RWPE1 (cell line): ENCODE data around the gene MARCHF3.

Source experiments
- CTCF ChIA-PET: fragments of 350-600 bp; sonication (Branson Sonifier 250); formaldehyde crosslinking; extraction: SDS; loops from one replicate; lab custom pipeline; 2021; lab: Yijun Ruan, JAX
- POLR2A ChIA-PET: fragments of 400-600 bp; formaldehyde crosslinking; extraction: SDS; loops from one replicate; lab custom pipeline; 2020; ENCODE audit warnings: antibody characterized with exemption; ENCODE audit not compliant: low non-redundant PET; lab: Yijun Ruan, JAX
- DNase-seq: peaks from one replicate; pipeline ENCODE4 v3.0.0; 2012; ENCODE audit warnings: low spot score
- H3K27ac ChIP-seq: fragments of 450-650 bp; 2 replicates; pipeline ENCODE4 v1.5.1; 2017
- TF ChIP-seq, protein P1 (sequence below): fragments of 450-650 bp; conservative IDR thresholded peaks from 2 replicates; pipeline ENCODE4 v1.5.1; 2017; ENCODE audit warnings: low read depth, mild to moderate bottlenecking

MARCHF3 gene

DNA sequence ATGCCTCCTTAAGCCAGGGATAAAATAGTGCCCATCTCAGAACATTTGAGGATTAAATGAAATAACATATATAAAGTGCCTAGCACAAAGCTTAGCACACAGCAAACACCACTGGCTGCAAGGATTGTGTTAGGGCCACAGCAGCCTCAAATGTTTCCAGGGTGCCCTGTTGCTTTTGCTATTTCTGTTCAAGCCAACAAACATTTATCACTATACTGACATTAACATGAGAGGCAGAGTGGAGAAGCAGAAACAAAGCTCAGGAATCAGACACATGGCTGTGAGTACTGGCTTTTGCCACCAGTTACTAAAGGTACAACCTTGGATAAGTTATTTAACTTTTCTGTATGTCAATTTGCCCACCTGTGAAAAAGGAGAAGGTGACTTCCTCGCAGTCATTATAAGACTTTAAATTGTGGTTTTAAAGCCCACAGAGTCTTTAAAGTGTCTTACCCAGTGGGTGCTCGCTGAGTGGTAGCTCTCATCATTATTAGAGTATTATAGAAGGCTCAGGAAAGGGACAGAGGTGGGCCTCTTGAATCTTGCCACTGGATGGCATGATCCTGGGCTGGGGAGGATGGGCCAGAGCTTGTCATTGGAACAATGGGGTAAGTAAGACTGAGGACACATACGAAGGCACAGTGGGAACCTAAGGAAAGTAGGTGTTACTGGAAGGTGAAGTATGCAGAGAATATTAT lies 98.2 kb downstream of the MARCHF3 start:
- DNase-seq: no peak
- H3K27ac ChIP-seq: no peak overlapping the region
- ChIA-PET POLR2A (no interaction called here), CTCF (no interaction called here)
- TF ChIP-seq, protein P1, sequence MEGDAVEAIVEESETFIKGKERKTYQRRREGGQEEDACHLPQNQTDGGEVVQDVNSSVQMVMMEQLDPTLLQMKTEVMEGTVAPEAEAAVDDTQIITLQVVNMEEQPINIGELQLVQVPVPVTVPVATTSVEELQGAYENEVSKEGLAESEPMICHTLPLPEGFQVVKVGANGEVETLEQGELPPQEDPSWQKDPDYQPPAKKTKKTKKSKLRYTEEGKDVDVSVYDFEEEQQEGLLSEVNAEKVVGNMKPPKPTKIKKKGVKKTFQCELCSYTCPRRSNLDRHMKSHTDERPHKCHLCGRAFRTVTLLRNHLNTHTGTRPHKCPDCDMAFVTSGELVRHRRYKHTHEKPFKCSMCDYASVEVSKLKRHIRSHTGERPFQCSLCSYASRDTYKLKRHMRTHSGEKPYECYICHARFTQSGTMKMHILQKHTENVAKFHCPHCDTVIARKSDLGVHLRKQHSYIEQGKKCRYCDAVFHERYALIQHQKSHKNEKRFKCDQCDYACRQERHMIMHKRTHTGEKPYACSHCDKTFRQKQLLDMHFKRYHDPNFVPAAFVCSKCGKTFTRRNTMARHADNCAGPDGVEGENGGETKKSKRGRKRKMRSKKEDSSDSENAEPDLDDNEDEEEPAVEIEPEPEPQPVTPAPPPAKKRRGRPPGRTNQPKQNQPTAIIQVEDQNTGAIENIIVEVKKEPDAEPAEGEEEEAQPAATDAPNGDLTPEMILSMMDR: no peak

DNA sequence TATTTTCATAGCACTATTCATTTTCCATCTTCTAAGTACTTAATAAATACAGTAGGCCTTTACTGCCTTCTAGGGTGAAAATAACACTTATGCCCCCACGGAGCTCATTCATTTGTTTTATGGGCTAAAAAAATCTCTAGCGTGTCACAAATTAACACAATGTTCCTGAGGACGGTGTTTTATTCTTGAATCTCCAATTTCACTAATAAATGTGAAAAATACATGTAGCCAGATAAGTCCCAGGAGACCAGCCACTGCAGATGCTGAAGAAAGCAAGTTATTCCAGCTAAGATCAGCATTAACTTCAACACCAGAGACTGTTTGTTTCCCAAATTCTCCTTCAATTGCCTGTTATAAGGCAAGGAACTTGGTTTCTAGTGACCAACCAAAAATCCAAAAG lies 102.3 kb downstream of the MARCHF3 start:
- no peak overlapping the region for H3K27ac ChIP-seq
- ChIA-PET CTCF (interaction anchor here (0.6 kb wide), 1 partner anchor 186 kb away, joined by 3 read pairs; no protein-coding TSS in a partner anchor), POLR2A (no interaction called here)
- DNase-seq: no peak
- TF ChIP-seq, protein P1: no peak

DNA sequence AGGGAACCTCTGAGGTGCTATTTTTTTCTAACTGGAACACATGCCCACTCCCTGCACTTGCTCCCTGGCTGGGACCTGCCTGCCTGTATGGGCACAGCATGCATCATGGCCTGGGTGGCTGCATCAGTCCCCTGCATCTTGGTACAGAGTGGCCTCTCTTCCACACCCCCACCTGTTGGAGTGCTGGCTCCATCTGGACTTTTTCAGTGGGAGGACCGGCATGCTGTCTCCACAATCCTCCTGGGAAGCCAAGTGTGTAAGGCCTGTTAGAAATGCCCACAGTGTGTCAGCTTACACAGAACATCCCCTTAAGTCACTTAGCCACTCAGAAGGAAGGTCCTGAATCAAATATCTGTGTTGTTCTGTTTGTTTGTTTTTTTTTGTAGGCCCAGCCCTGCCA lies 102.9 kb downstream of the MARCHF3 start:
- TF ChIP-seq, protein P1: no peak
- ChIA-PET CTCF (interaction anchor here (0.6 kb wide), 1 partner anchor 186 kb away, joined by 3 read pairs; no protein-coding TSS in a partner anchor), POLR2A (no interaction called here)
- no peak overlapping the region for H3K27ac ChIP-seq
- no peak for DNase-seq

DNA sequence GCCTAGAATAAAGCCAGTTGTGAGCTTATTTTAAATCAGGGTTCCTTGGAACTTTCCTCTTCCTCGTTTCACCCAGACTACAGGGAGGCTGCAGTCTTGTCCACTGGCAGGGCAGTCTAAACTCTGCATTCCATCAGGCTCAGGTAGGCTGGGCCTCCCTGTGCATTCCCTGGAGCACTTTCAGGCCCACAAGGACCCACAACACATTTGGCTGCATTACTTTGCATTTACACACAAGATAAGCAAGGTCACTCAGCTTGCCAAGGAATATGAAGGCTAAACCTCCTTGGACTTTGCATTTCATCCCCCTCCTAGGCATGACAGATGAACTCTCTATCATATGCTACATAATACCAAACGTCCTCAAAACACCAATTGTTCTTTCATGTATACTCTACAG lies 104.2 kb downstream of the MARCHF3 start:
- POLR2A ChIA-PET: no interaction called here
- no peak overlapping the region for H3K27ac ChIP-seq
- no peak for DNase-seq
- CTCF ChIA-PET: interaction anchor here (0.6 kb wide), 1 partner anchor 36 kb away, joined by 3 read pairs; no protein-coding TSS in a partner anchor
- TF ChIP-seq, protein P1: no peak

DNA sequence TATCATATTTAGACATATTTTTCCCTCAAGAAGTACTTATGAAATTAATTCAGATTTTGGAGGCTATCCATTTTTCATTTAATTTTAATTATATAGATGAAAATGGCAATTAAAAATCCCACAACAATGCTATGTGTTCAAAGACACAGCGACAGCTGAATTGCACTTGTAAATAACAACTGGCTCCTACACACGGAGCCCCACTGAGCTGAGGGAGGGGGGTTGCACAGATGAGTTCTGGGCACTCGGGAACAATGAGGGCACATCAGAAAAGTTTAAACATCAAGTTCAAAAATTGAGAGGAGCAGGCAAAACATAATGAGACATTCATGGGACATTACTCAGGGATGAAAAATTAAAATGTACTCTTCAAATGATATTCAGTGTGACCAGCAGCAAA lies 104.9 kb downstream of the MARCHF3 start:
- CTCF ChIA-PET: no interaction called here
- H3K27ac ChIP-seq: no peak overlapping the region
- TF ChIP-seq, protein P1: no peak
- no peak for DNase-seq
- POLR2A ChIA-PET: no interaction called here

DNA sequence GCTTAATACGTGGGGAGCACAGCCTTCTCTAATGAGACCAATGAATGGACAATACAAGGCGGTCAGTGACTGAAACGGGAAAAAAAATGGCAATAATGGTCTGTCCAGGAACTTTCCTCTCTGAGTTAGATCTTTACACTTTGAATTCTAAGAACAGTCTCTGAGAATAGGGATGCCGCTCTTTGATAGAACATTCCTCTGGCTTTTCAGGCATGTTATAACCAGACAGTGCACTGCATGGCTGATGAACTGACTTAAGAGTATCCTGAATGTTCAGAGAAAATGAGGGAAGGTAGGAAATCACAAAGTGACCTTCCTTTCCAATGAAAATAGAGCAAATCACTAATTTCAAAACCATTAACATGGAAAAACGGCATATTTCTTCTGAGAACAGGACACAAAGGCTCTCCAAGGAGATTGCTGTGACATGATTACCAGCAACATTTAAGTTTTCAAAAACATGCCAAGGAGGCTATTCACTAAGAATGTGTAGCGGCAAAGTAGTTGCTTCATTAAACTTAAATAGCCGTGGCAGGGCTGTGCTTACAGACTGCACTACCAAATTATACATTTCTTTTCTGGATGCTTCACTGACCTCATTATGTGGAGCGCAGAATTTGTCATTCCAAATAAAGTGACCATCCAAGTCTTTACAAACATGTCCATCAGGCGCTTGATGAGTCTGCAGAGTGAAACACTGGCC lies 105.9 kb downstream of the MARCHF3 start:
- DNase-seq: no peak
- ChIA-PET CTCF (no interaction called here), POLR2A (no interaction called here)
- H3K27ac ChIP-seq: no peak overlapping the region
- TF ChIP-seq, protein P1: no peak
